ENCODE measurements around the gene CLCNKB. TPM values are rescaled to one million over a fixed set of nuclear protein-coding genes. Genes with fewer than 3 reads are reported as not detected.
"Not testable (repeated sequence)": the region's sequence is repeated elsewhere in the genome, so short reads cannot be mapped to it uniquely, and the experiment has no call there.

Gene CLCNKB
- total and polyA plus RNA-seq, 2 of the 4 experiments (the other 2 are of a cell fraction) = 0.09 TPM; not detected in 1

DNA sequence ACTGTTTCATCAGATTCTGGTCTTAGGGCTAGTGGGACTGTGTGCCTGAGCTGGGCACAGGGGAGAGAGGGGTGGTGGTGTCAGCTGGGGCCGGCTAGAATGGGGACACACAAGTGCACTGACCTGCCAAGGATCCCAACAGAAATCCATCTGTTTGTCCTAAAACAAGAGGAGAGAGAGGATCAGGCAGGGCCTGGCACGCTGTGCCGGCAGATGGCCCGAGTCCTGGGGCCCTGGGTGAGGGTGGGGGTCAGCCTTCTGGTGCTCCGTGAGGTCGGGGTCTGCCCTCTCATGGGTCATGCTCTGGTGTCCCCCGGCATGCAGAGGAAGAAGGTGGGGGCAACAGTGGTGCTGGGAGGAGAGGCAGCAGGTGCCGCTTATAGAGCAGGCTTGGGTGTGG lies 3.7 kb upstream of the CLCNKB start:
- H2BK20ac ChIP-seq (ENCODE audit: low read depth, low read length); H3K56ac ChIP-seq (ENCODE audit: extremely low read depth, insufficient read depth, low read length); dilution Hi-C loops (cut with HindIII; ENCODE audit: low sequenced_read_pairs, unreplicated experiment); H3K9me1 ChIP-seq (ENCODE audit: insufficient read depth, low read length); H3K4ac ChIP-seq (ENCODE audit: low read depth, low read length); H3K27ac ChIP-seq (ENCODE audit: insufficient read depth, low read length); H2BK5ac ChIP-seq (ENCODE audit: low read depth, low read length, poor library complexity, severe bottlenecking); H3K79me1 ChIP-seq (ENCODE audit: low read depth in 1 of 2, low read length in 2 of 2); in situ Hi-C loops (cut with MboI; ENCODE audit: low sequenced_read_pairs); H4K20me1 ChIP-seq (ENCODE audit: insufficient read depth, low read length); H2BK120ac ChIP-seq (ENCODE audit: low read depth, low read length); H2AK5ac ChIP-seq (ENCODE audit: low read depth, low read length); H4K5ac ChIP-seq (ENCODE audit: low read depth, low read length); DNase-seq; H2BK15ac ChIP-seq (ENCODE audit: low read depth, low read length); H4K8ac ChIP-seq (ENCODE audit: low read depth in 2 of 2, low read length in 2 of 2); H3K4me2 ChIP-seq (ENCODE audit: low read depth, low read length); intact Hi-C loops (cut with micrococcal nuclease); H3K36me3 ChIP-seq (ENCODE audit: control insufficient read depth, insufficient read depth, low read length); H2AFZ ChIP-seq (replicated peaks; ENCODE audit: low read length, poor library complexity); H3K9ac ChIP-seq (ENCODE audit: low read depth, low read length); ATAC-seq (ENCODE audit: low read depth); H3K18ac ChIP-seq (ENCODE audit: low read depth, low read length); CTCF ChIA-PET; BruUV-seq (replicated peaks); H4K91ac ChIP-seq (ENCODE audit: insufficient read depth, low read depth, low read length); H3K4me1 ChIP-seq (ENCODE audit: control insufficient read depth, insufficient read depth, low read length); H3K14ac ChIP-seq (replicated peaks; ENCODE audit: low read depth, low read length); H3K4me3 ChIP-seq (ENCODE audit: insufficient read depth, low read depth, low read length); H2AK9ac ChIP-seq (replicated peaks; ENCODE audit: low read depth, low read length, poor library complexity); H3K23ac ChIP-seq (ENCODE audit: low read depth, low read length); H3K9me3 ChIP-seq (ENCODE audit: control insufficient read depth, insufficient read depth, low read length); POLR2A ChIA-PET (ENCODE audit: unreplicated experiment): not testable (repeated sequence)
- H3K27me3 ChIP-seq (ENCODE audit: control insufficient read depth, insufficient read depth, low read length) = peaks cover 36% of the 10 kb centered on the region
- WGBS, 2 experiments (ENCODE audit: extremely low coverage in 2 of 2, insufficient read length in 1 of 2) = 33% methylated on average over 3 of the region's 8 CpGs; no CpG with 5 or more reads in 1 of the 2 experiments
